Vagina (tissue), 2 donors: ENCODE results near the gene TOR3A. TPM values are rescaled to one million over a fixed set of nuclear protein-coding genes. Genes with fewer than 3 reads are reported as not detected.

Source experiments
- DNase-seq, 2 donors: peaks; one replicate each; pipeline ENCODE4 v3.0.0-alpha.2; 2017; ENCODE audit errors: extremely low spot score in 2 of 2
- H3K27ac ChIP-seq: fragments of 200-600 bp; sonication (generic); one replicate; pipeline ENCODE4 v1.5.1; 2019
- H3K27me3 ChIP-seq: fragments of 200-600 bp; sonication (generic); one replicate; pipeline ENCODE4 v1.5.1; 2019
- H3K36me3 ChIP-seq, 2 donors: fragments of 200-600 bp; sonication (generic); one replicate each; pipeline ENCODE4 v1.5.1; 2017 to 2019
- H3K4me1 ChIP-seq: fragments of 200-600 bp; sonication (generic); one replicate; pipeline ENCODE4 v1.5.1; 2019
- H3K4me3 ChIP-seq, 2 donors: fragments of 200-600 bp; sonication (generic); 1 replicate in 1 of 2; 2 replicates in 1 of 2; pipeline ENCODE4 v1.5.1; 2016 to 2019
- H3K9me3 ChIP-seq: fragments of 200-600 bp; sonication (generic); one replicate; pipeline ENCODE4 v1.5.1; 2019
- CTCF ChIP-seq, 3 experiments: fragments of 450-650 bp in 2 of 3; fragments of 200-600 bp in 1 of 3; sonication (generic) in 1 of 3; IDR thresholded peaks; one replicate each; pipeline ENCODE4 v1.5.1; 2017 to 2019; ENCODE audit warnings: antibody characterized with exemption in 3 of 3, mild to moderate bottlenecking in 2 of 3, moderate library complexity in 2 of 3
- POLR2A ChIP-seq, 2 donors: fragments of 450-650 bp; IDR thresholded peaks; one replicate each; pipeline ENCODE4 v1.6.1; 2017; ENCODE audit warnings: antibody characterized with exemption in 2 of 2, mild to moderate bottlenecking in 2 of 2, moderate library complexity in 2 of 2
- POLR2AphosphoS5 ChIP-seq, 2 donors: sonication (generic); formaldehyde crosslinking; IDR thresholded peaks; one replicate each; pipeline ENCODE4 v1.9.0; 2017; ENCODE audit warnings: antibody characterized with exemption in 2 of 2, mild to moderate bottlenecking in 2 of 2, low read depth in 1 of 2; ENCODE audit not compliant: insufficient read depth in 1 of 2
- intact Hi-C: fragments of 100-400 bp; cut with DNase I; formaldehyde crosslinking; loops from one replicate; pipeline ENCODE4 v1.15.1; 2023
- total RNA-seq: library from RNA; depleted of rRNA; stranded (reverse); fragments of >200 nt; gene quantifications from one replicate; pipeline ENCODE4 v1.2.3, GENCODE V29; 2016

The TOR3A gene
- total RNA-seq, 1 donor from 2014 or later, result 20.4 TPM

GRCh38 chr1:179042087-179042486 is 39.8 kb upstream of the TOR3A start:
- no peaks in the 10 kb centered on the region for H3K9me3 ChIP-seq
- no peak overlapping the region for H3K4me3 ChIP-seq
- peaks cover 23% of the 10 kb centered on the region for H3K4me1 ChIP-seq
- intact Hi-C loops, result no loop called here
- no peaks in the 10 kb centered on the region for H3K27me3 ChIP-seq
- TF ChIP-seq POLR2AphosphoS5 (IDR thresholded peaks at IDR 0.05; ENCODE audit: insufficient read depth in 1 of 2, low read depth in 1 of 2) (no peak), CTCF (IDR thresholded peaks at IDR 0.05) (no peak), POLR2A (IDR thresholded peaks at IDR 0.05) (no peak)
- H3K27ac ChIP-seq, result no peak overlapping the region
- DNase-seq, result no peak
- peaks cover 0 to 7% of the 10 kb centered on the region in 2 donors for H3K36me3 ChIP-seq

DNA sequence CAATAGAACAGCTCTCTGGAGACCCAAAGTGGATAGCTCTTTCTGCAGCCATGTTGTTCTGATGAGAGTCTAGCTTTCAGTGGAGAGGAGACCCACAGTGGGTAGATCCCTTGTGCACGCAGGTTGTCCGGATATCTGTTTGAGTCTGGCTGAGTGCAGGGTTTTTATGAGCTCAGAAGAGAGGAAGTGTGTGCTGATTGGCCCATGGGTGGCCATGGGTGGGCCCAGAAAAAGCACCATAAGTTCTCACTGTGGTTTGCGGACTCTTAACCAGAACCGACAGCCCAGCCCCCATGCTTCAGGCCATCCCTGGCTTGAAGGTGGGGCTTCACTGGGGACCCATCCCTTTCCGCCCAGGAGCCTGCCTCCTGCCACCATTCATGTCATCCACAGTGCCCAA is 39.2 kb upstream of the TOR3A start:
- H3K27ac ChIP-seq, result no peak overlapping the region
- H3K4me3 ChIP-seq, result no peak overlapping the region
- DNase-seq, result no peak
- peaks cover 17% of the 10 kb centered on the region for H3K4me1 ChIP-seq
- TF ChIP-seq POLR2AphosphoS5 (IDR thresholded peaks at IDR 0.05; ENCODE audit: insufficient read depth in 1 of 2, low read depth in 1 of 2), result no peak
- TF ChIP-seq POLR2A (IDR thresholded peaks at IDR 0.05), result no peak
- no peak for TF ChIP-seq CTCF (IDR thresholded peaks at IDR 0.05)
- intact Hi-C loops, result no loop called here
- H3K9me3 ChIP-seq, result no peaks in the 10 kb centered on the region
- no peaks in the 10 kb centered on the region for H3K27me3 ChIP-seq
- H3K36me3 ChIP-seq, result peaks cover 0 to 7% of the 10 kb centered on the region in 2 donors

- intact Hi-C loops, result no loop called here
- Histone ChIP-seq H3K27ac (no peak overlapping the region), H3K9me3 (no peaks in the 10 kb centered on the region), H3K4me3 (no peak overlapping the region), H3K4me1 (peaks cover 11% of the 10 kb centered on the region), H3K27me3 (no peaks in the 10 kb centered on the region), H3K36me3 (peaks cover 0 to 7% of the 10 kb centered on the region in 2 donors)
- no peak for DNase-seq
- TF ChIP-seq POLR2AphosphoS5 (IDR thresholded peaks at IDR 0.05; ENCODE audit: insufficient read depth in 1 of 2, low read depth in 1 of 2), result no peak
- no peak for TF ChIP-seq POLR2A (IDR thresholded peaks at IDR 0.05)
- no peak for TF ChIP-seq CTCF (IDR thresholded peaks at IDR 0.05)
These were observed 38.6 kb upstream of the TOR3A start for GRCh38 chr1:179043266-179043665.

DNA sequence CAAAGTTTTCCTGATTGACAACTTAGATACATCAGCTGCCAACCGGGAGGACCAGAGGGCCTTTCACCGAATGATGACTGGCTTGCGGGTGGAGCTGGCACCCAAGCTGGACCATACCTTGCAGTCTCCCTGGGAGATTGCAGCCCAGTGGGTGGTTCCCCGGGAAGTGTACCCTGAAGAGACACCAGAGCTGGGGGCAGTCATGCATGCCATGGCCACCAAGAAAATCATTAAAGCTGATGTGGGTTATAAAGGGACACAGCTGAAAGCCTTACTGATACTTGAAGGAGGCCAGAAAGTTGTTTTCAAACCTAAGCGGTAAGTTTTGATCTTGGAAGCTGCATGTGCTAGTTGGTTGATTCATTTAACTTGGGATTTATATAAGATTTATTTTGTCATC is 38.0 kb upstream of the TOR3A start:
- intact Hi-C loops, result no loop called here
- peaks cover 0 to 7% of the 10 kb centered on the region in 2 donors for H3K36me3 ChIP-seq
- H3K27ac ChIP-seq, result no peak overlapping the region
- H3K27me3 ChIP-seq, result no peaks in the 10 kb centered on the region
- TF ChIP-seq POLR2A (IDR thresholded peaks at IDR 0.05) (no peak), CTCF (IDR thresholded peaks at IDR 0.05) (no peak), POLR2AphosphoS5 (IDR thresholded peaks at IDR 0.05; ENCODE audit: insufficient read depth in 1 of 2, low read depth in 1 of 2) (no peak)
- DNase-seq, result no peak
- no peaks in the 10 kb centered on the region for H3K9me3 ChIP-seq
- H3K4me1 ChIP-seq, result peaks cover 5% of the 10 kb centered on the region
- no peak overlapping the region for H3K4me3 ChIP-seq

DNA sequence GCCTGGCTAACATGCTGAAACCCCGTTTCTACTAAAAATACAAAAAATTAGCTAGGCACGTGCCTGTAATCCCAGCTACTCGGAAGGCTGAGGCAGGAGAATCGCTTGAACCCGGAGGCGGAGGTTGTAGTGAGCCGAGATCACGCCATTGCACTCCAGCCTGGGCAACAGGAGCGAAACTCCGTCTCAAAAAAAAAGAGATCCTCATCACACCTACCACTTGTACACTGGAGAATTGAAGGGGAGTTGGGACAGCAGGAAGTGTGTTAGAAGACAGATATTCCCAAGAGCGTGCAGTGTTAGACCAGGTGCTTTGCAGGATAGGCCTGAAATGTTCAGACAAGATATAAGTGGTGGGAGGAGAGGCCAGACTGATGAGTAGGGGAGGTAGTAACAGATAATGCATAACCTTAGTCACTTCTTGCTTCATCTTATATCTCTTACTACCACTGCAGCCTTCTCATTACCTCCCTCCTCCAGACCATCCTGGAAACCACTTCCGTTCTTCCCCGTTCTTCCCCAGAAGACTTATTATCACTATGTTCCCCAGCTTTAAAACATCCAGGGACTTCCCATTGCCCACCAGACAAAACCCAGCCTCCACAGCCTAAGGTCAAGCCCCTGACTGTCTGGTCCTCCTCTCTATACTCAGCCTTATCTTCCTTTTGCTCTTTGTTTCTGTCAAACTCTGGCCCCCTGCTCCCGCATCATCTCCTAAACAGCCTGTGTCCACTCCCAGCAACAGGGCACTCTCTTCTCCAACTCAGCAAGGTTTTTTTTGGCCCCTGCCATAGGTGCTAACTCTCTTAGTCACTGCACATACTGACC is 34.8 kb upstream of the TOR3A start:
- TF ChIP-seq POLR2AphosphoS5 (IDR thresholded peaks at IDR 0.05; ENCODE audit: insufficient read depth in 1 of 2, low read depth in 1 of 2) (no peak), CTCF (IDR thresholded peaks at IDR 0.05) (no peak), POLR2A (IDR thresholded peaks at IDR 0.05) (no peak)
- Histone ChIP-seq H3K27me3 (no peaks in the 10 kb centered on the region), H3K4me3 (no peak overlapping the region), H3K36me3 (peaks cover 0 to 7% of the 10 kb centered on the region in 2 donors), H3K4me1 (no peaks in the 10 kb centered on the region), H3K27ac (no peak overlapping the region), H3K9me3 (no peaks in the 10 kb centered on the region)
- intact Hi-C loops, result no loop called here
- no peak for DNase-seq
